ENCODE results near the gene SETD3. TPM values are rescaled to one million over a fixed set of nuclear protein-coding genes. Genes with fewer than 3 reads are reported as not detected.

SETD3 gene
- total RNA-seq, 2 experiments from 2014 or later: 54.3 to 56.8 TPM

DNA sequence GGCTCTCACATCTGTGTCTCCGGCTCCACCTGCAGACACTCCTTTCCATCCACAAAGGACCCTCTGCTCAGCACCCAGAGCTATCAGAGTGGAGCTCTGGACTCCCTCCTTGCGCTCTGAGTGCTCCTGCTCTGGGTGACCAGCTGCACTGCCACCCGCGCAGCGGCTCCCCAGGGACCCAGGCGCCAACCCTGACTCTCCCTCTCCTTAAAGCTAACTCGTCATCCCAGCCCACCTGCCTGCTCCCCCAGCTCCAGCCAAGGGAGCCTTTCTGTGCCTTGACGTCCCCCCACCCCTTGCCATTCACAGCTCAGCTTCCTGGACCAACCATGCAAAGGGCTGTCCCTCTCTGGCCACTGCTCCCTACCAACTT is 99.0 kb downstream of the SETD3 start:
- CTCF ChIA-PET: interaction anchor here (1.7 to 2.5 kb wide), 2 partner anchors 9 to 12 kb away, joined by 3 to 8 read pairs; no protein-coding TSS in a partner anchor
- Mint-ChIP-seq H3K27me3 (peaks cover 35% of the 10 kb centered on the region), H3K4me1 (ENCODE audit: low read depth) (no peaks in the 10 kb centered on the region), H3K4me3 (no peak overlapping the region), H3K27ac (no peak overlapping the region), H3K9me3 (no peaks in the 10 kb centered on the region), H3K36me3 (no peaks in the 10 kb centered on the region)
- POLR2A ChIA-PET: no interaction called here
- intact Hi-C loops (cut with micrococcal nuclease): no loop called here
- DNase-seq: no peak

DNA sequence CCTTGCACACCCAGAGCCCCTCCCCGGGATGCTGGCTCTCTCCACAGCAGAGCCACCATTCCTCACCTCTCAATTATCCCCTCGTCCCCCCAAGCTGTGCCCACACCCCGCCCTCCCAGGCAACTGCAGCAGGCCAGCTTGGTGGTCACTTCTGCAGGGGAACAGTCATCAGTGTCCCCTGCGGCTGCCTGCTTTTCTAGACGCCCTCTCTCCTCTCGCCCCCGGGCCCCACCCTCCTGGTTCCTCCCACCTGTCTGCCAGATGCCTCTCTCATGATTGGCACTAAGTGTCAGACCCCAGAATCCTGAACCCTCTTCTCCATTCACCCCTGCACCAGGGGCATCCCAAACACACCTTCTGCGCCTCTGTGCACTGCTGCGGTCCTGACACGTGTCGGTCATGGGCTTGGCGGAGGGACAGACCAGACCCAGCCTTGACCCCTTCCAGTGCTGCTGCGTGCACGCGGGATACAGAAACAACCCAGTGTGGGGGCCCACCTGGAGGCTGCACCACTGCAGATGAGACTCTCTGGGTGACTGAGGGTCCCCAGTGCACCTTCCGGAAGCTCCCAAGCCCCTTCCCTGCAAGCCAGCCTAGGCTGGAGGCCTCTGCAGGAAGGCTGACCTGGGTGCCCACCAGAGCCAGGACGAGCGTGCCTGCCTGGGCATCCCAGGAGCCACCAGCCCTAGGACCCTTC is 99.5 kb downstream of the SETD3 start:
- POLR2A ChIA-PET: no interaction called here

DNA sequence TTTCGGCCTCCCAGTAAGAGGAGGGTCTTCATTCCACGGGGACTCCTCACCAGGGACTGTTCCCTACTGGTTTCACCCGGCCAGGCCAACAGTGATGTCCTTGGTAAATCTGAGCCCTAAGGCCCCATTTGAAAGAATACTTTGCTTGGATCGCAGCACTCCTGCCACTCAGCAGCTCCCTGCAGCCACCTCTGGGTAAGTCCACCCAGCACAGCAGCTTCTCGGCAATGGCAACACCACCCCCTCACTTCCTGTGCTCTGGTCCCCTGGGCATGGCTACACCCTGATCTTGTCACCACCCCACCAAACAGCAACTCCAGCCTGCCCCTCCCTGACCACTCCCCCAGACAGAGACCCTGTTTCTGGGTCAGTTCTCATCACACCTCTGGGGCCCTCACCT is 100.3 kb downstream of the SETD3 start:
- ChIA-PET POLR2A (no interaction called here), CTCF (interaction anchor here (1.0 to 2.5 kb wide), 3 partner anchors 9 to 60 kb away, joined by 4 to 8 read pairs (median 7); no protein-coding TSS in a partner anchor)
- no peaks in the 10 kb centered on the region for H3K4me1 Mint-ChIP-seq (ENCODE audit: low read depth)

More for the DNA sequence above, 99.5 kb downstream of the SETD3 start:
- intact Hi-C loops (cut with micrococcal nuclease): no loop called here
- Mint-ChIP-seq H3K36me3 (no peaks in the 10 kb centered on the region), H3K9me3 (no peaks in the 10 kb centered on the region), H3K4me3 (no peak overlapping the region), H3K27ac (no peak overlapping the region), H3K4me1 (ENCODE audit: low read depth) (no peaks in the 10 kb centered on the region), H3K27me3 (peaks cover 35% of the 10 kb centered on the region)
- CTCF ChIA-PET: interaction anchor here (1.2 to 2.5 kb wide), 3 partner anchors 10 to 61 kb away, joined by 3 to 8 read pairs (median 4); no protein-coding TSS in a partner anchor
- DNase-seq: no peak

DNA sequence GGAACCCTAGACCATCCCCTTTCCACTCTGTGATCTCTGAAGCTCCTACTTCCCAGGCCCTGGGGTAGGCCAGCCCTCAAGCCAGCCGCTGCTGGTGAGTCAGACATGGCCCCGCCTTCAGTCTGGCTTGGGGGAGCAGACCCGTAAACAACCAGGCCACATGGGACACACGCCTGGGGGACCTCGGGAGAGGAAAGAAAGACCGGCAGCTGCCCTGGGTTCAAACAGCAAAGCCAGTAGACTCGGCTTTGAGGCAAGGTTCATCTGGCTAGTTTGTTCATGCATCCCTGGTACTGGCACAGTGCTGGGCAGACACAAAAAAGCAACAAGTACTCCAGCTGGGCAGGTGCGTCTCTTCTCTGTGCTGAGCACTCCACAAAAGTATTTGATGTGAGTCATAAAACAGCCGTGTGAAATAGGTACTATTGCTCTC is 101.9 kb downstream of the SETD3 start:
- peaks cover 27% of the 10 kb centered on the region for H3K27me3 Mint-ChIP-seq

More for the DNA sequence above, 100.3 kb downstream of the SETD3 start:
- H3K27me3 Mint-ChIP-seq: peaks cover 35% of the 10 kb centered on the region
- H3K27ac Mint-ChIP-seq: no peak overlapping the region
- no peaks in the 10 kb centered on the region for H3K9me3 Mint-ChIP-seq
- intact Hi-C loops (cut with micrococcal nuclease): no loop called here
- no peak for DNase-seq
- no peak overlapping the region for H3K4me3 Mint-ChIP-seq
- no peaks in the 10 kb centered on the region for H3K36me3 Mint-ChIP-seq

DNA sequence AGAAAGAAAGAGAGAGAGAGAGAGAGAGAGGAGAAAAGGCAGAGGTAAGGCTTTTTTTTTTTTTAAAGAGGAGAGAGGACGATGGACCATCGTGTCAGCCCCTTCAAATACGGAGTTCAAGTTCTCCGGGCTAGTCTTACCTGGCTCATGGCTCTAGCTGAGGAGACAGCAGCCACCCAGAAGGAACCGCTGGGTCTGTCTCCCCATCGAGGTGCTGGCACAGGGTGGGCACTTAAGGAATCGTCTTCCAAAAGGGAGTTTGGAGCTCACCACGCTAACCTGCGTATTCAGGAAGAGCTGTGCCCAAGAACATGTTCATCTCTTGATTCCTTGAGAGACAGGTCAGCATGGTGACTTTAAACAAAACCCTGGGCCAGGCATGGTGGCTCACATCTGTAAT is 102.7 kb downstream of the SETD3 start:
- peaks cover 23% of the 10 kb centered on the region for H3K27me3 Mint-ChIP-seq
- H3K27ac Mint-ChIP-seq: no peak overlapping the region
- no peak for DNase-seq
- no peaks in the 10 kb centered on the region for H3K9me3 Mint-ChIP-seq
- intact Hi-C loops (cut with micrococcal nuclease): no loop called here
- ChIA-PET CTCF (interaction anchor here (2.5 to 2.8 kb wide), 2 partner anchors 11 to 15 kb away, joined by 7 to 9 read pairs; no protein-coding TSS in a partner anchor), POLR2A (no interaction called here)
- H3K4me1 Mint-ChIP-seq (ENCODE audit: low read depth): no peaks in the 10 kb centered on the region
- no peak overlapping the region for H3K4me3 Mint-ChIP-seq
- H3K36me3 Mint-ChIP-seq: no peaks in the 10 kb centered on the region

More for the DNA sequence above, 101.9 kb downstream of the SETD3 start:
- Mint-ChIP-seq H3K27ac (no peak overlapping the region), H3K4me1 (ENCODE audit: low read depth) (no peaks in the 10 kb centered on the region), H3K9me3 (no peaks in the 10 kb centered on the region), H3K36me3 (no peaks in the 10 kb centered on the region), H3K4me3 (no peak overlapping the region)
- intact Hi-C loops (cut with micrococcal nuclease): no loop called here
- DNase-seq: no peak
- POLR2A ChIA-PET: no interaction called here
- CTCF ChIA-PET: interaction anchor here (2.5 to 2.8 kb wide), 2 partner anchors 10 to 14 kb away, joined by 7 to 9 read pairs; no protein-coding TSS in a partner anchor

DNA sequence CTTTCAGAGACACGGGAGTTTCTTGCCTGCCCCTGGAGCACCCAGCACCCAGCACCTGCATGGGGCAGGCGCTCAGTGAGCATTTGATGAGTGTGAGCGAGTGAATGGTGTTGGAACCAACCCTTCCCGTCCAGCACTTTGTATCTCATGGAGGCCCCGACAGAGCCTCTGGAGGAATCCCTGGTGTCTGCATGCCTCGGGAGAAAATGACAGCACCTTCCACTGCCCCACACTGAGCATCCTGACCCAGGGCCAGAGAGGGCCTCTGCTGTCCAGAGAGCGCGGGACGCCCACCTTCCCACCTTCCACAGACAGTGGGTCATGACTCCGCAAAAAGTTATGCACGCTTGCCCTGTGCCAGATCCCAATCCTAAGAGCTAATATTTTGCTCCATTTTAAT is 105.7 kb downstream of the SETD3 start:
- Mint-ChIP-seq H3K36me3 (no peaks in the 10 kb centered on the region), H3K9me3 (no peaks in the 10 kb centered on the region), H3K27ac (no peak overlapping the region), H3K27me3 (peaks cover 5% of the 10 kb centered on the region), H3K4me1 (ENCODE audit: low read depth) (no peaks in the 10 kb centered on the region), H3K4me3 (no peak overlapping the region)
- ChIA-PET CTCF (interaction anchor here (1.0 kb wide), 1 partner anchor 18 kb away, joined by 3 read pairs; no protein-coding TSS in a partner anchor), POLR2A (no interaction called here)
- DNase-seq: no peak
- intact Hi-C loops (cut with micrococcal nuclease): no loop called here

DNA sequence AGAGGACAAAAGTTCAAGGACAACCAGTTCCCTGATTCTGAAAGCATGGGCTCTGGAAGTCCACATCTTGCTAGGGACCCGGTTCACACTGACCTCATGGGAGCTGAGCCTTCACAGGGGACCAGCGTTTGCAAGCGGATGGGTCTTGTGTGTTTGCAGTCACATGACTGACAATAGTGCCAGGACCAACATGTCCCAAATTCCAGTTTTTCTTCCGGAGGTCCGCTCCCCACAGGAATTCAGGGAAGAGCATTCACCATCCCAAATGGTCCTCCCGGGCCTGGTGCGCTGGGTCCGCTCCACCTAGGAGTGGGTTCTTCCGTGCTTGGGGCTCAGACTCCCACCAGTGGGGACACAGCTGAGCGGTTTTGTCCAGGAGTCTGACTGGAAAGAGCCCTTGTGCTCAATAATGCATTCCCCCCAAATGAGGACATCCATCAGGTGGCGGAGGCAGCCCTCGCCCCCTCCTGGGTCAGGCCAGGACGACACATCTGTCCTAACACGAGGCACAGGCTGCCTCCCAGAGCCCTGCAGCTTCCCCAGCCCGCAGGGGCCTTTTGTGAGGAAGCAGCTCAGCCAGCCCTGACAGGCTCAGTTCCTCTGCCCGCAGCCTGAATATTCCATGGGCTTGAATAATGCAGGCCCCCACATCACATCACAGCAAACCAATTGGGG is 116.9 kb downstream of the SETD3 start:
- no peaks in the 10 kb centered on the region for H3K9me3 Mint-ChIP-seq
- no peak overlapping the region for H3K4me3 Mint-ChIP-seq
- no peaks in the 10 kb centered on the region for H3K36me3 Mint-ChIP-seq
- no peak for DNase-seq
- no peak overlapping the region for H3K27ac Mint-ChIP-seq
- no peaks in the 10 kb centered on the region for H3K4me1 Mint-ChIP-seq (ENCODE audit: low read depth)
- POLR2A ChIA-PET: no interaction called here
- H3K27me3 Mint-ChIP-seq: no peaks in the 10 kb centered on the region
- intact Hi-C loops (cut with micrococcal nuclease): no loop called here
- CTCF ChIA-PET: no interaction called here

DNA sequence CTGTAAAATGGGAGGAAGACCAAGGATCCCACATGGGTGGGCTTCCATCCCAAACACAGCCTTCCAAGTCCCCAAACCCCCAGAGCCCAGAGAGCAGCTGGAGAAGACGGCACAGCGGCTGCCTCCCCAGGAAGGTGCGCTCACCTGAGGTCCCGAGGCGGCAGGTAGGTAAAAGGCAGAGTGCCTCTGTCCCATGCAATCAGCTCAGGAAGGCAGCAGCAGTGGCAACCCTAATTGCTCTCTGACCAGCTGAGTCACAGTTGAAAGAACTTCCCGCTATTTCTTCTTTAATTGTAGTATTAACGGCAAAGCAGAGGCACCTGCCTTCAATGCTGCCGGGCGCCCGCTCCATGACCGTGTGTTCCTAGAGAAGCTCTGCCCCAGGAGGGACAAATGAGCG is 117.6 kb downstream of the SETD3 start:
- intact Hi-C loops (cut with micrococcal nuclease): no loop called here
- no peaks in the 10 kb centered on the region for H3K9me3 Mint-ChIP-seq
- H3K36me3 Mint-ChIP-seq: no peaks in the 10 kb centered on the region
- H3K27me3 Mint-ChIP-seq: no peaks in the 10 kb centered on the region
- ChIA-PET CTCF (no interaction called here), POLR2A (no interaction called here)
- H3K4me3 Mint-ChIP-seq: no peak overlapping the region
- H3K4me1 Mint-ChIP-seq (ENCODE audit: low read depth): no peaks in the 10 kb centered on the region
- H3K27ac Mint-ChIP-seq: no peak overlapping the region
- DNase-seq: no peak

DNA sequence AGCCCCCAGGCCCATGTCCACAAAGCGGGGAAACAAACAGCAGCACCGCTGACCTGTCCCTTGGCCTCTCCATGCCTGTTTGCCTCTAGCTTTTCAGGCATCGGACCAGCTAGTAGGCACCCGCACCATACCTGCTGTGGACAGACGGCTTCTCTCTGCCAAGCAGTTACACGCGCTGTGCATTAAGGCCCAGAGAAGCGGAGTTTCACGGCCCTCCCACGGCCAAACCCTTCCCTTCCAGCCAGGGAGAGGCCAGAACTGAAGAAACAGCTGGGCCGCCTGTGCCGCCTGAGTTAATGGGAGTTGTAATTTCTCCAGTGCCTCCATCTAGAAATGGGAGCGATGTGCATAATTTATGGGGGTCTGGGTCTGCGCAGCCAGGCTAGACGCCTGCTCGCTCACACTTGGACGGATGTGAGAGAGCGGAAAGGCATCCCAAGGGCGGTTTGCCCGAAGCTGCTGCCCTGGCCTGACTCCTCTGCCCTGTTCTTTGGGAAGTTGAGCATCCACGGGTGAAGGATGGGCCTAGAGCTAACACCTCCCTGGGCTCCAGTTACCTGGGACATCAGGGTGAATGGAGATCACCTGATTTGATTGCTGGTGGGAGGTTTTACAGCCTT is 119.0 kb downstream of the SETD3 start:
- intact Hi-C loops (cut with micrococcal nuclease): no loop called here
- H3K36me3 Mint-ChIP-seq: no peaks in the 10 kb centered on the region
- ChIA-PET POLR2A (no interaction called here), CTCF (interaction anchor here (1.3 kb wide), 1 partner anchor 27 kb away, joined by 3 read pairs; no protein-coding TSS in a partner anchor)
- H3K4me3 Mint-ChIP-seq: no peak overlapping the region
- no peaks in the 10 kb centered on the region for H3K9me3 Mint-ChIP-seq
- H3K4me1 Mint-ChIP-seq (ENCODE audit: low read depth): no peaks in the 10 kb centered on the region
- H3K27me3 Mint-ChIP-seq: no peaks in the 10 kb centered on the region
- DNase-seq: no peak
- H3K27ac Mint-ChIP-seq: no peak overlapping the region

DNA sequence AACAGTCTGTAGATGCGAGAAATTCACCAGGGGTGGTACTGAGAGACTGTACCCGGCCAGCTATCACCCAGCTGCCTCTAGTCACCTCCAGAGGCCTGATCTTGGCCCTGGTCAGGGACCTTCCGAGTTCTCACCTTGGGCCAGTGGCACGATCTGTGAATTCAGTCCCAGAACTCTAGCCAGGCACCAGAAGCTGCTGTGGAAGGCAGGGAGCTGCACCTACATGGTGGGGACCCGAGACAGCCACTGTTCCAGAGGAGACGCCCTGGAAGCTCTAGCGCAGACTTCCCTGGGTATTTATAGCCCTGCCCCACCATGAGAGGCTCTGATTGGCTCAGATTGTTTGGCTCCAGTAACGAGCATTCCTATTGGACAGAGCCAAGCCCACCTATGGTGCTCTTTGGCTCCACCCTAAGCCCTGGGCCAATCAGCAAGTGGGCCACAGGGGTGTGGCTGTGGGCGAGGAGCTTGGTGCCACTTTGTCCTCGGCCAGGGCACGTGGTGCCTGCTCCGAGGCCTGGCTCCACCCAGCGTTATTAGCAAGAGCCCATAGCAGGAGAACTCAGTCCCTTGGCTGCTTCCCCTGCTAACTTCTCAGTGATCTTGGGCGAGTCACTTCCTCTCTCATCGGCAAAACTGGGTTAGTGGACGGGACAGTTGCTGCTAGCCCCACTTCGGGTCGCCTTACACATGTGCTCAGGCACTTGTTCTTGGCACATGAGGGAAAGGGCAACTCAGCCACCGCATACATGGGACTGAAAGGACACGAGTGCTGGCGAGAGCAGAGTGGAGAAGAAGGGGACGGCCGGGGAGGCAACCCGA is 119.7 kb downstream of the SETD3 start:
- DNase-seq: no peak
- ChIA-PET POLR2A (no interaction called here), CTCF (interaction anchor here (1.3 to 1.4 kb wide), 3 partner anchors 28 to 41 kb away, joined by 3 to 5 read pairs (median 3); no protein-coding TSS in a partner anchor)
- no peaks in the 10 kb centered on the region for H3K27me3 Mint-ChIP-seq
- H3K27ac Mint-ChIP-seq: no peak overlapping the region
- H3K36me3 Mint-ChIP-seq: no peaks in the 10 kb centered on the region
- H3K4me1 Mint-ChIP-seq (ENCODE audit: low read depth): no peaks in the 10 kb centered on the region
- intact Hi-C loops (cut with micrococcal nuclease): no loop called here
- H3K9me3 Mint-ChIP-seq: no peaks in the 10 kb centered on the region
- H3K4me3 Mint-ChIP-seq: no peak overlapping the region

DNA sequence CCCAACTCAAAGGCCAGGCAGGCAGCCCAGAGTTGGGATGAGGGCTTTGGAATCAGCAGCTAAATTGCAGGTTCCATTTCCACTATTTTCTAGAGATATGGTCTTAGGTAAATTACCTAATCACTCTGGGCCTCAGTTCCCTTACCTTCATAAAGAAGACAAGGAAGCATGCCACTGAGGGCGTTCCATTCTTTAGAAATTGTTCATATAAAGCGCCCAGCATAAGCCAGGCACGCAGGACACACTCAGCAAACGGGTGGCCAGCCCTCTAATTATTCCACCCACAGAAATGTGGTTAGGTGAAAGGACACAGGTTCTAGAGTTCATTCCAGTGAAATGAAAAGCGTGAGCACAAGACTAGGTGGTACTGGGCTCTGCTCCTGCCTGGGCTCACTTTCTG is 120.8 kb downstream of the SETD3 start:
- H3K9me3 Mint-ChIP-seq: no peaks in the 10 kb centered on the region
- POLR2A ChIA-PET: no interaction called here
- no peak overlapping the region for H3K4me3 Mint-ChIP-seq
- no peaks in the 10 kb centered on the region for H3K27me3 Mint-ChIP-seq
- no peaks in the 10 kb centered on the region for H3K4me1 Mint-ChIP-seq (ENCODE audit: low read depth)
- CTCF ChIA-PET: interaction anchor here (0.5 to 1.4 kb wide), 3 partner anchors 29 to 85 kb away, joined by 3 to 5 read pairs (median 5); no protein-coding TSS in a partner anchor
- H3K27ac Mint-ChIP-seq: no peak overlapping the region
- no peak for DNase-seq
- no peaks in the 10 kb centered on the region for H3K36me3 Mint-ChIP-seq
- intact Hi-C loops (cut with micrococcal nuclease): no loop called here
